Measurements from ENCODE around the gene VANGL1.

VANGL1 gene

GRCh38 chr1:115609021-115609420 is 32.7 kb upstream of the VANGL1 start:
- no peak overlapping the region for H3K4me2 ChIP-seq
- no peaks in the 10 kb centered on the region for H3K36me3 ChIP-seq (ENCODE audit: insufficient read depth)

GRCh38 chr1:115613767-115614166 is 28.0 kb upstream of the VANGL1 start:
- no peak for TF ChIP-seq CTCF (conservative IDR thresholded peaks at IDR 0.05; ENCODE audit: low read depth, low read length)
- no peak overlapping the region for H3K9ac ChIP-seq
- no peaks in the 10 kb centered on the region for H3K4me1 ChIP-seq (ENCODE audit: low read depth, poor library complexity, severe bottlenecking)
- H3K79me2 ChIP-seq (ENCODE audit: insufficient read depth, low read depth) = no peaks in the 10 kb centered on the region
- H3K36me3 ChIP-seq (ENCODE audit: insufficient read depth) = no peaks in the 10 kb centered on the region
- H3K4me3 ChIP-seq (IDR thresholded peaks at IDR 0.05; ENCODE audit: insufficient read depth, low read depth, low read length) = no peak overlapping the region
- H4K20me1 ChIP-seq (ENCODE audit: insufficient read depth) = no peaks in the 10 kb centered on the region
- H2AFZ ChIP-seq (ENCODE audit: low read depth) = no peak overlapping the region
- H3K27ac ChIP-seq = no peak overlapping the region
- H3K27me3 ChIP-seq (ENCODE audit: insufficient read depth, low read depth) = no peaks in the 10 kb centered on the region
- H3K4me2 ChIP-seq = no peak overlapping the region

More at GRCh38 chr1:115609021-115609420, 32.7 kb upstream of the VANGL1 start:
- no peaks in the 10 kb centered on the region for H3K27me3 ChIP-seq (ENCODE audit: insufficient read depth, low read depth)
- no peak overlapping the region for H2AFZ ChIP-seq (ENCODE audit: low read depth)
- H4K20me1 ChIP-seq (ENCODE audit: insufficient read depth) = no peaks in the 10 kb centered on the region
- no peaks in the 10 kb centered on the region for H3K4me1 ChIP-seq (ENCODE audit: low read depth, poor library complexity, severe bottlenecking)
- H3K79me2 ChIP-seq (ENCODE audit: insufficient read depth, low read depth) = no peaks in the 10 kb centered on the region
- H3K4me3 ChIP-seq (IDR thresholded peaks at IDR 0.05; ENCODE audit: insufficient read depth, low read depth, low read length) = no peak overlapping the region
- TF ChIP-seq CTCF (conservative IDR thresholded peaks at IDR 0.05; ENCODE audit: low read depth, low read length) = no peak
- H3K27ac ChIP-seq = no peak overlapping the region
- H3K9ac ChIP-seq = no peak overlapping the region

- Histone ChIP-seq H3K4me2 (no peak overlapping the region), H3K9ac (no peak overlapping the region), H3K36me3 (ENCODE audit: insufficient read depth) (no peaks in the 10 kb centered on the region), H3K27ac (no peak overlapping the region), H3K4me3 (IDR thresholded peaks at IDR 0.05; ENCODE audit: insufficient read depth, low read depth, low read length) (no peak overlapping the region), H3K27me3 (ENCODE audit: insufficient read depth, low read depth) (no peaks in the 10 kb centered on the region), H2AFZ (ENCODE audit: low read depth) (no peak overlapping the region), H3K4me1 (ENCODE audit: low read depth, poor library complexity, severe bottlenecking) (no peaks in the 10 kb centered on the region), H4K20me1 (ENCODE audit: insufficient read depth) (no peaks in the 10 kb centered on the region), H3K79me2 (ENCODE audit: insufficient read depth, low read depth) (no peaks in the 10 kb centered on the region)
- TF ChIP-seq CTCF (conservative IDR thresholded peaks at IDR 0.05; ENCODE audit: low read depth, low read length) = no peak
Observed at GRCh38 chr1:115620453-115620852, 21.3 kb upstream of the VANGL1 start.

- no peaks in the 10 kb centered on the region for H3K36me3 ChIP-seq (ENCODE audit: insufficient read depth)
- no peaks in the 10 kb centered on the region for H3K27me3 ChIP-seq (ENCODE audit: insufficient read depth, low read depth)
- no peak overlapping the region for H2AFZ ChIP-seq (ENCODE audit: low read depth)
- H3K4me1 ChIP-seq (ENCODE audit: low read depth, poor library complexity, severe bottlenecking) = no peaks in the 10 kb centered on the region
- no peak overlapping the region for H3K9ac ChIP-seq
- no peak overlapping the region for H3K27ac ChIP-seq
- no peaks in the 10 kb centered on the region for H4K20me1 ChIP-seq (ENCODE audit: insufficient read depth)
- no peaks in the 10 kb centered on the region for H3K79me2 ChIP-seq (ENCODE audit: insufficient read depth, low read depth)
- H3K4me2 ChIP-seq = no peak overlapping the region
- H3K4me3 ChIP-seq (IDR thresholded peaks at IDR 0.05; ENCODE audit: insufficient read depth, low read depth, low read length) = no peak overlapping the region
- no peak for TF ChIP-seq CTCF (conservative IDR thresholded peaks at IDR 0.05; ENCODE audit: low read depth, low read length)
Observed at GRCh38 chr1:115620950-115621349, 20.8 kb upstream of the VANGL1 start.
